Transverse colon (tissue), 4 donors: ENCODE results near the gene C9orf78.

Experiments used
- CTCF ChIP-seq, 5 experiments: fragments of 200-600 bp in 3 of 5; fragments of 450-650 bp in 2 of 5; sonication (generic) in 3 of 5; IDR thresholded peaks; 1 replicate in 2 of 5; 2 replicates in 3 of 5; pipeline ENCODE4 v1.5.1; 2016 to 2017; ENCODE audit warnings: antibody characterized with exemption in 5 of 5, inconsistent platforms in 3 of 5, mild to moderate bottlenecking in 2 of 5, moderate library complexity in 1 of 5
- EP300 ChIP-seq: sonication (generic); formaldehyde crosslinking; IDR thresholded peaks from one replicate; pipeline ENCODE4 v1.6.1; 2017; ENCODE audit warnings: antibody characterized with exemption, low read depth
- POLR2AphosphoS5 ChIP-seq, 3 donors: sonication (generic); formaldehyde crosslinking; IDR thresholded peaks; one replicate each; pipeline ENCODE4 v1.6.1; 2016; ENCODE audit warnings: antibody characterized with exemption in 3 of 3

DNA sequence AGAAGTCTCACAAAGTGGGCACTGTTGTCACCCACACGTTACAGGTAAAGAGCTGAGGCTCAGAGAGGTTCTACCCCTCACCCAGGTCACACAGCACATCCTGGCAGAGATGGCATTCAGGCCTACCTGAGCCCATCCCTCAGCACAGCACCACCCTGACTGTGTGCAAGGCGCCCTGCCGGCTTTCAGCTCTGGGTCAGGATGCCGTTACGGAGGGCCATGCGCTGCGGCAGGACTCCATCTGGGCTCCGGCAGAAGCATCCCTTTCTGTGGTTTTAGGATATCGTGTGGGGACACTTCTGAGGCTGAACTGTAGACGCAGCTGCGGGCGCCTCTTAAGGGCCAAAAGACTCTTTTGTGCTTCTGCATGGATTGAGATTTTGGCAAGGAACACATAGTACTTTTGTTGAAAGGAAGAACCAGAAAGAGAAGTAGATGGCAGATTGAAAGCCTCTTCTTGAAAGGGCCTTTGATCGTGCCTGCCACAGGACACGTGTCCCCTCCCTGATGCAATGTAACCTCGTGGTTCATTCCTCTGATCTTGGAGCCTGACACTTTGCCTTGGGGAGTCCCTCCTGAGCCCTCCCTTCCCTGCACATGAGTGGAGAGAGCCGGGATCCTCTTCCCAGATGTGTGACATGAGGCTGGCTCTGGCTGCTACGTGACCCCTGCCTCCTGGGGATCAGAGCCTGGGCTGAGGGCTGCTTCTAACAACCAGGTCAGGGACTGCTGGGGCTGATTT, 31.5 kb upstream of the C9orf78 start:
- TF ChIP-seq CTCF (IDR thresholded peaks at IDR 0.05) (no peak), POLR2AphosphoS5 (IDR thresholded peaks at IDR 0.05) (no peak), EP300 (no peak)
